ENCODE data around the gene MAOA. TPM values are rescaled to one million over a fixed set of nuclear protein-coding genes. Genes with fewer than 3 reads are reported as not detected.

MAOA gene
- total and polyA plus RNA-seq, 2 of the 13 experiments (the other 11 are each of a cell fraction or from before 2014, with no cell fraction given), result 13.4 to 14.7 TPM

GRCh38 chrX:43699475-43699874 is 43.4 kb downstream of the MAOA start:
- Histone ChIP-seq H3K27me3 (ENCODE audit: control insufficient read depth in 1 of 2, insufficient read depth in 2 of 2, low read length in 2 of 2) (no peaks in the 10 kb centered on the region), H3K27ac (ENCODE audit: extremely low read length, insufficient read depth, low read length) (peak overlapping the region; percentile 93), H3K4me1 (ENCODE audit: insufficient read depth, low read length) (peaks cover 100% of the 10 kb centered on the region), H4K20me1 (ENCODE audit: insufficient read depth, low read length) (no peaks in the 10 kb centered on the region), H3K79me2 (ENCODE audit: insufficient read depth, low read length) (no peaks in the 10 kb centered on the region), H2AFZ (ENCODE audit: low read length) (no peak overlapping the region), H3K4me3 (replicated peaks in 1 of 3; ENCODE audit: insufficient read depth in 1 of 3, low read depth in 2 of 3, low read length in 3 of 3) (no peak overlapping the region), H3K4me2 (ENCODE audit: low read depth, low read length) (no peak overlapping the region), H3K9ac (ENCODE audit: insufficient read depth, low read depth, low read length) (0 out of 2 replicates have a peak overlapping the region, but pooled peaks have one; percentile 39), H3K9me3 (ENCODE audit: low read length) (no peaks in the 10 kb centered on the region), H3K36me3 (replicated peaks in 1 of 2; ENCODE audit: control insufficient read depth in 1 of 2, insufficient read depth in 2 of 2, low read length in 2 of 2) (no peaks in the 10 kb centered on the region; a peak in 2 of 5 replicates)
- POLR2A ChIA-PET, result no interaction called here
- no peak for FAIRE-seq
- 65% methylated on average over 3 of the region's 3 CpGs for WGBS (ENCODE audit: low lambda C conversion rate)
- CTCF ChIA-PET (ENCODE audit: low intra/inter-chr PET ratio, low total read pairs), result no interaction called here
- in situ Hi-C loops (cut with HindIII; ENCODE audit: extremely low pct_ligation_motif_present, low pct_unique_long_range_greater_than_20kb), result no loop called here
- BruUV-seq (replicated peaks), result no TSS peak
- no peak for ATAC-seq
- DNase-seq (ENCODE audit: low spot score), result no peak
- intact Hi-C loops (cut with micrococcal nuclease; ENCODE audit: unreplicated experiment), result no loop called here
- TF ChIP-seq ZBTB40 (IDR thresholded peaks at IDR 0.05), result peak; percentile 62
- no peak; the same call in 1 of the 2 replicates for TF ChIP-seq ZBTB40 (CRISPR knock-in tag; IDR thresholded peaks at IDR 0.05)
- no peak for TF ChIP-seq ZNF230 (CRISPR knock-in tag; IDR thresholded peaks at IDR 0.05)
